MM.1S (cell line): ENCODE data around the gene NPEPL1.

ENCODE experiments used
- EZH2 ChIP-seq: fragments of 300-600 bp; sonication (generic); optimal IDR thresholded peaks from 2 replicates; pipeline ENCODE3; 2017; ENCODE audit warnings: low read depth, mild to moderate bottlenecking, antibody characterized with exemption, low read length, mixed read lengths
- EZH2phosphoT487 ChIP-seq: fragments of 300-600 bp; sonication (generic); IDR thresholded peaks from 2 replicates; pipeline ENCODE4 v1.6.1; 2018; ENCODE audit warnings: antibody characterized with exemption, low read length
- TF ChIP-seq, protein P1 (sequence below): fragments of 300-600 bp; sonication (generic); IDR thresholded peaks from 2 replicates; pipeline ENCODE4 v1.5.1; 2016; ENCODE audit warnings: antibody characterized with exemption, low read length, mixed read lengths

DNA sequence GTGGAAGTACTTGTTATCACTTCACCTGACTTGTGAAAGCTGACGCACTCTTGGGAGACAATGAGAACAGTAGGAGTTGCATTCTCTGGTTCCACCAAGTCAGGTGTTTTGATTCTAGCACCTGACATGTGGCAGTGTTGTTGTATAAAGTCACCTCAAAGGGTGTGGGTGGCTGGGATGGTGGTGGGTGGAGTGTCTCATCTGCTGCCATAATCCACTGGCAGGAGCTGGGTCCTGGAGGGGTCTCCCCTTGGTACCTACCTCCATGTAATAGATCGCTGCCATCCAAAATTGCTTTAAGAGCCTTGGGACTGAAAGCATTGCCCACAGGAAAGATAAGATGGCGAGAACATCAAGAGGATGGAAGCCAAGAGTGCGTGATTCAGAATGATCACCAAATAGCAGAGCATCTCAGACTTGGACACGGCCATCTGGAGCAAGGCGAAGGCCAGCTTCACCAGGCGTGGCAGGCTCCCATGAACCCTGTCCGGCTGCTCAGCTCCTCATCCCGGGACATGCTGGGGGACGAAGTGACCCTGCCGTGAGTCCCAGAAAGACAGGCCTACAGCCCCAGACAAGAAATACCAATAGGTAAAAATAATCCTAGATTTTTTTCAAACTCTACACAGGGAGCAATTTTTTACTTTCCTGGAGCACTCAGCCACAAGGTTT lies 56.6 kb downstream of the NPEPL1 start:
- TF ChIP-seq, protein P1, sequence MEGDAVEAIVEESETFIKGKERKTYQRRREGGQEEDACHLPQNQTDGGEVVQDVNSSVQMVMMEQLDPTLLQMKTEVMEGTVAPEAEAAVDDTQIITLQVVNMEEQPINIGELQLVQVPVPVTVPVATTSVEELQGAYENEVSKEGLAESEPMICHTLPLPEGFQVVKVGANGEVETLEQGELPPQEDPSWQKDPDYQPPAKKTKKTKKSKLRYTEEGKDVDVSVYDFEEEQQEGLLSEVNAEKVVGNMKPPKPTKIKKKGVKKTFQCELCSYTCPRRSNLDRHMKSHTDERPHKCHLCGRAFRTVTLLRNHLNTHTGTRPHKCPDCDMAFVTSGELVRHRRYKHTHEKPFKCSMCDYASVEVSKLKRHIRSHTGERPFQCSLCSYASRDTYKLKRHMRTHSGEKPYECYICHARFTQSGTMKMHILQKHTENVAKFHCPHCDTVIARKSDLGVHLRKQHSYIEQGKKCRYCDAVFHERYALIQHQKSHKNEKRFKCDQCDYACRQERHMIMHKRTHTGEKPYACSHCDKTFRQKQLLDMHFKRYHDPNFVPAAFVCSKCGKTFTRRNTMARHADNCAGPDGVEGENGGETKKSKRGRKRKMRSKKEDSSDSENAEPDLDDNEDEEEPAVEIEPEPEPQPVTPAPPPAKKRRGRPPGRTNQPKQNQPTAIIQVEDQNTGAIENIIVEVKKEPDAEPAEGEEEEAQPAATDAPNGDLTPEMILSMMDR: no peak
- TF ChIP-seq EZH2 (no peak), EZH2phosphoT487 (no peak)
